SK-N-SH (cell line): ENCODE measurements around the gene TBCD. TPM values are rescaled to one million over a fixed set of nuclear protein-coding genes. Genes with fewer than 3 reads are reported as not detected.
"Not testable (repeated sequence)": the region's sequence is repeated elsewhere in the genome, so short reads cannot be mapped to it uniquely, and the experiment has no call there.

Experiments
- CTCF ChIA-PET: fragments of 300-600, 350-600 bp; formaldehyde crosslinking; extraction: SDS; loops from one replicate; lab custom pipeline; 2021; lab: Yijun Ruan, JAX
- POLR2A ChIA-PET: fragments of 350-600 bp; sonication (Branson Sonifier 250); formaldehyde crosslinking; extraction: SDS; loops from one replicate; lab custom pipeline; 2020; ENCODE audit warnings: antibody characterized with exemption, inconsistent platforms; lab: Yijun Ruan, JAX
- DNase-seq: peaks from one replicate; pipeline ENCODE4 v3.0.0; 2012
- H2AFZ ChIP-seq: fragments of 200-600 bp; sonication (generic); 2 replicates; pipeline ENCODE4 v1.8.1; 2016; ENCODE audit warnings: antibody characterized with exemption, mild to moderate bottlenecking, low read depth
- H3F3A ChIP-seq: fragments of 200-600 bp; sonication (generic); replicated peaks from 2 replicates; pipeline ENCODE3; 2016; ENCODE audit warnings: antibody characterized with exemption, mild to moderate bottlenecking; ENCODE audit not compliant: insufficient read depth
- H3K27ac ChIP-seq, 2 experiments: fragments of 200-500 bp in 1 of 2; fragments of 200-600 bp in 1 of 2; sonication (Bioruptor generic) in 1 of 2; sonication (generic), shearing (Covaris generic) in 1 of 2; 2 replicates each; pipeline versions ENCODE4 v1.5.1 to v1.6.1; 2014 to 2016; ENCODE audit warnings: low read depth in 2 of 2, inconsistent platforms in 1 of 2, low read length in 1 of 2, mild to moderate bottlenecking in 1 of 2, mixed read lengths in 1 of 2
- H3K27me3 ChIP-seq: fragments of 200-600 bp; sonication (generic), shearing (Covaris generic); 2 replicates; pipeline ENCODE4 v1.6.1; 2016; ENCODE audit warnings: mixed run types; ENCODE audit not compliant: insufficient read depth
- H3K36me3 ChIP-seq, 2 experiments: fragments of 200-500 bp in 1 of 2; fragments of 200-600 bp in 1 of 2; sonication (Bioruptor generic) in 1 of 2; sonication (generic) in 1 of 2; replicated peaks in 1 of 2; 2 replicates each; pipeline versions ENCODE3 to v1.5.1; 2014 to 2016; ENCODE audit warnings: low read length in 1 of 2, mild to moderate bottlenecking in 1 of 2; ENCODE audit not compliant: insufficient read depth in 2 of 2, control insufficient read depth in 1 of 2
- H3K4me1 ChIP-seq, 2 experiments: fragments of 200-500 bp in 1 of 2; fragments of 200-600 bp in 1 of 2; sonication (Bioruptor generic) in 1 of 2; sonication (generic), shearing (Covaris generic) in 1 of 2; 2 replicates each; pipeline versions ENCODE4 v1.5.1 to v1.6.1; 2014 to 2016; ENCODE audit warnings: low read depth in 1 of 2, low read length in 1 of 2, mixed run types in 1 of 2; ENCODE audit not compliant: insufficient read depth in 2 of 2, control insufficient read depth in 1 of 2
- H3K4me2 ChIP-seq: fragments of 200-600 bp; sonication (generic), shearing (Covaris generic); 2 replicates; pipeline ENCODE4 v1.6.1; 2017; ENCODE audit warnings: mixed run types
- H3K4me3 ChIP-seq, 2 experiments: fragments of 200-500 bp in 1 of 2; fragments of 200-600 bp in 1 of 2; sonication (Bioruptor generic) in 1 of 2; sonication (generic), shearing (Covaris generic) in 1 of 2; 2 replicates each; pipeline versions ENCODE4 v1.5.1 to v1.8.1; 2014 to 2016; ENCODE audit warnings: low read depth in 2 of 2, inconsistent platforms in 1 of 2, low read length in 1 of 2, mild to moderate bottlenecking in 1 of 2, mixed read lengths in 1 of 2, moderate library complexity in 1 of 2
- H3K79me2 ChIP-seq: fragments of 200-600 bp; sonication (generic); 2 replicates; pipeline ENCODE4 v1.8.1; 2017; ENCODE audit warnings: mild to moderate bottlenecking; ENCODE audit not compliant: insufficient read depth
- H3K9ac ChIP-seq: fragments of 200-600 bp; sonication (generic); 2 replicates; pipeline ENCODE4 v1.6.1; 2017; ENCODE audit warnings: mixed run types
- H3K9me2 ChIP-seq: fragments of 200-600 bp; sonication (generic); 2 replicates; pipeline ENCODE4 v1.6.1; 2017; ENCODE audit warnings: mixed run types
- H3K9me3 ChIP-seq: fragments of 200-600 bp; sonication (generic); 2 replicates; pipeline ENCODE4 v1.6.1; 2017; ENCODE audit warnings: mixed run types, mild to moderate bottlenecking, moderate library complexity
- H4K20me1 ChIP-seq: fragments of 200-600 bp; sonication (generic); 2 replicates; pipeline ENCODE4 v1.6.1; 2017; ENCODE audit warnings: mild to moderate bottlenecking, mixed run types; ENCODE audit not compliant: insufficient read depth
- ELF1 ChIP-seq: IDR thresholded peaks from 2 replicates; pipeline ENCODE4 v1.4.0; 2012
- EP300 ChIP-seq, 2 experiments: IDR thresholded peaks; 2 replicates each; pipeline versions ENCODE4 v1.4.0 to v1.6.1; 2012; ENCODE audit warnings: borderline replicate concordance in 1 of 2, low read depth in 1 of 2, low read length in 1 of 2
- FOXM1 ChIP-seq: IDR thresholded peaks from 2 replicates; pipeline ENCODE4 v1.4.0; 2012; ENCODE audit warnings: low read depth, mild to moderate bottlenecking
- GABPA ChIP-seq: IDR thresholded peaks from 2 replicates; pipeline ENCODE4 v1.4.0; 2012; ENCODE audit warnings: low read depth, mild to moderate bottlenecking
- GATA2 ChIP-seq: sonication (generic); formaldehyde crosslinking; IDR thresholded peaks from 2 replicates; pipeline ENCODE4 v1.5.0; 2020; ENCODE audit warnings: mild to moderate bottlenecking, missing genetic modification reagents
- MEF2A ChIP-seq: IDR thresholded peaks from 2 replicates; pipeline ENCODE4 v1.4.0; 2012; ENCODE audit warnings: low read depth, borderline replicate concordance
- MXI1 ChIP-seq: IDR thresholded peaks from 2 replicates; pipeline ENCODE4 v1.6.1; 2012; ENCODE audit warnings: mild to moderate bottlenecking, low read depth, low read length, improper control_type of control experiment
- NRF1 ChIP-seq: IDR thresholded peaks from 2 replicates; pipeline ENCODE4 v1.6.1; 2012; ENCODE audit warnings: low read depth, mild to moderate bottlenecking, low read length
- RAD21 ChIP-seq: IDR thresholded peaks from 2 replicates; pipeline ENCODE4 v1.6.1; 2012; ENCODE audit warnings: mild to moderate bottlenecking, low read length
- RCOR1 ChIP-seq: fragments of 150-350 bp; IDR thresholded peaks from 2 replicates; pipeline ENCODE4 v1.6.1; 2017; ENCODE audit warnings: antibody characterized with exemption, low read length
- RXRA ChIP-seq: IDR thresholded peaks from 2 replicates; pipeline ENCODE4 v1.4.0; 2012; ENCODE audit warnings: low read depth, mild to moderate bottlenecking, borderline replicate concordance
- TAF1 ChIP-seq: IDR thresholded peaks from 2 replicates; pipeline ENCODE4 v1.6.1; 2012; ENCODE audit warnings: low read depth, mild to moderate bottlenecking, low read length, moderate library complexity, borderline replicate concordance
- WGBS: methylation state at CpG from one replicate; pipeline ENCODE4 v1.1.6; 2017; ENCODE audit warnings: low lambda C conversion rate; 5-methylcytosine and 5-hydroxymethylcytosine counted together
- polyA plus RNA-seq, 3 experiments: library from polyadenylated mRNA; depleted of rRNA; stranded (reverse); fragments of >200 nt; gene quantifications; 2 replicates each; pipeline ENCODE4 v1.2.3, GENCODE V29; 2012
- TF ChIP-seq, protein P1 (sequence below): IDR thresholded peaks from 2 replicates; pipeline ENCODE4 v1.4.0; 2012; ENCODE audit warnings: low read depth
- TF ChIP-seq, protein P2 (sequence below): fragments of 150-350 bp; IDR thresholded peaks from 2 replicates; pipeline ENCODE4 v1.6.1; 2016; ENCODE audit warnings: mild to moderate bottlenecking, low read depth, low read length

The TBCD gene
- polyA plus RNA-seq, 1 of the 3 experiments (the other 2 are of a cell fraction) = 107 TPM

DNA sequence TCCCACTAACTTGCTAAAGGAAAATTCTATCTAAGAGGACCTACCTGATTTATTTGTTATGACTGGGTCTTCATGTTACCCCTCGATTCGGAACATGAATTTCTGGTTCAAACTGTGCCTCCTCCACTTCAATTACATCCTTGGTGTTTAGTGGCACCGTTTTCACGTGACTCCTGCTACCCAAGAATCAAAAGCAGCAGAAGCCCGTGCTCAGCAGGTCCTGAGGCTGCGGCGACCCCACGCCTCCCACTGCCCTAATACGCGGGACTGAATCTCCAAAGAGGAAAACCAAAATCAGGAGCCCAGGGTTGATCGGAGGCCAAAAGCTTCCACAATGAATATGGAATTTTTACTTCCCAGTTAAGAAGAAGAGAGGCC, 233.6 kb downstream of the TBCD start:
- H3K27me3 ChIP-seq = no peaks in the 10 kb centered on the region
- peaks cover 0 to 6% of the 10 kb centered on the region in 2 experiments; a peak in 1 of 4 replicates for H3K4me1 ChIP-seq
- ChIA-PET CTCF (interaction anchor here (1.0 kb wide), 1 partner anchor 50 kb away, joined by 3 read pairs; no protein-coding TSS in a partner anchor), POLR2A (no interaction called here)
- no peak for TF ChIP-seq RXRA
- TF ChIP-seq, protein P1, sequence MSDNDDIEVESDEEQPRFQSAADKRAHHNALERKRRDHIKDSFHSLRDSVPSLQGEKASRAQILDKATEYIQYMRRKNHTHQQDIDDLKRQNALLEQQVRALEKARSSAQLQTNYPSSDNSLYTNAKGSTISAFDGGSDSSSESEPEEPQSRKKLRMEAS = no peak
- no peak for TF ChIP-seq MXI1
- no peak for TF ChIP-seq RCOR1
- TF ChIP-seq RAD21 = no peak
- TF ChIP-seq ELF1 = no peak
- TF ChIP-seq FOXM1 = no peak
- TF ChIP-seq EP300 (IDR thresholded peaks at IDR 0.05; ENCODE audit: borderline replicate concordance in 1 of 2, low read depth in 1 of 2, low read length in 1 of 2) = no peak
- TF ChIP-seq, protein P2, sequence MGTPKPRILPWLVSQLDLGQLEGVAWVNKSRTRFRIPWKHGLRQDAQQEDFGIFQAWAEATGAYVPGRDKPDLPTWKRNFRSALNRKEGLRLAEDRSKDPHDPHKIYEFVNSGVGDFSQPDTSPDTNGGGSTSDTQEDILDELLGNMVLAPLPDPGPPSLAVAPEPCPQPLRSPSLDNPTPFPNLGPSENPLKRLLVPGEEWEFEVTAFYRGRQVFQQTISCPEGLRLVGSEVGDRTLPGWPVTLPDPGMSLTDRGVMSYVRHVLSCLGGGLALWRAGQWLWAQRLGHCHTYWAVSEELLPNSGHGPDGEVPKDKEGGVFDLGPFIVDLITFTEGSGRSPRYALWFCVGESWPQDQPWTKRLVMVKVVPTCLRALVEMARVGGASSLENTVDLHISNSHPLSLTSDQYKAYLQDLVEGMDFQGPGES = no peak
- TF ChIP-seq TAF1 = no peak
- no peak for TF ChIP-seq MEF2A
- TF ChIP-seq GABPA = no peak
- no peak for TF ChIP-seq NRF1
- peak; percentile 28 for DNase-seq
- H3K79me2 ChIP-seq = no peaks in the 10 kb centered on the region
- no peaks in the 10 kb centered on the region for H3F3A ChIP-seq
- no peak overlapping the region for H2AFZ ChIP-seq
- no peaks in the 10 kb centered on the region for H3K9me2 ChIP-seq
- no peaks in the 10 kb centered on the region for H4K20me1 ChIP-seq
- H3K4me2 ChIP-seq = no peak overlapping the region
- no peak overlapping the region for H3K9ac ChIP-seq
- no peaks in the 10 kb centered on the region for H3K9me3 ChIP-seq
- WGBS = 94% methylated on average over 11 of the region's 11 CpGs
- H3K27ac ChIP-seq = no peak overlapping the region
- H3K4me3 ChIP-seq = no peak overlapping the region
- no peaks in the 10 kb centered on the region for H3K36me3 ChIP-seq

DNA sequence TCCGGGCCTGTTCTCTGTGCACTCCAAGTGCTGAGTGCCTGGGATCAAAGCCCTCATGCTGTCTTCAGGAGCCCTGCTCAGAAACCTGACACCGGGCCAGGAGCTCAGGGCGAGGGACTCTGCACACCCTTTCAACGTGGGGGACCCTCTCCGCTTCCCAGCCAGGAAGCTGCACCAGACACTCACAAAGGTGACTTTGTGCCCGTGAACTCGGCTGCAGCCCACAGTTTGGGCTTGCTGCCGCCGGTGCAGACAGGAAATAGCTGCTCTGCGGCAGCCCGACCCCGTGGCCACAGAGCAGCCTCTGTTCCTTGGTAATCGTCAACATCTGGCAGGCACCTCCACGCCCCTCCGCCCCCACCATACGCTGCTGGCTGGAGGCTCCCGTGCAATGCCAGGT, 234.1 kb downstream of the TBCD start:
- peak; percentile 78 for DNase-seq
- no peak overlapping the region for H2AFZ ChIP-seq
- WGBS = 57% methylated on average over 16 of the region's 17 CpGs
- H3K79me2 ChIP-seq = no peaks in the 10 kb centered on the region
- TF ChIP-seq GATA2 (CRISPR knock-in tag) = peak; percentile 6; the same call in 1 of the 2 replicates
- TF ChIP-seq, protein P2 = no peak
- no peaks in the 10 kb centered on the region for H4K20me1 ChIP-seq
- POLR2A ChIA-PET = no interaction called here
- H3K9me3 ChIP-seq = no peaks in the 10 kb centered on the region
- H3K27ac ChIP-seq = no peak overlapping the region; a peak in 1 of 4 replicates
- peaks cover 0 to 6% of the 10 kb centered on the region in 2 experiments; a peak in 1 of 4 replicates for H3K4me1 ChIP-seq
- H3K27me3 ChIP-seq = no peaks in the 10 kb centered on the region
- H3K4me3 ChIP-seq = no peak overlapping the region
- no peaks in the 10 kb centered on the region for H3K36me3 ChIP-seq
- no peaks in the 10 kb centered on the region for H3K9me2 ChIP-seq
- no peaks in the 10 kb centered on the region for H3F3A ChIP-seq
- CTCF ChIA-PET = interaction anchor here (0.6 kb wide), 1 partner anchor 11 kb away, joined by 3 read pairs; no protein-coding TSS in a partner anchor
- H3K4me2 ChIP-seq = no peak overlapping the region
- H3K9ac ChIP-seq = no peak overlapping the region

DNA sequence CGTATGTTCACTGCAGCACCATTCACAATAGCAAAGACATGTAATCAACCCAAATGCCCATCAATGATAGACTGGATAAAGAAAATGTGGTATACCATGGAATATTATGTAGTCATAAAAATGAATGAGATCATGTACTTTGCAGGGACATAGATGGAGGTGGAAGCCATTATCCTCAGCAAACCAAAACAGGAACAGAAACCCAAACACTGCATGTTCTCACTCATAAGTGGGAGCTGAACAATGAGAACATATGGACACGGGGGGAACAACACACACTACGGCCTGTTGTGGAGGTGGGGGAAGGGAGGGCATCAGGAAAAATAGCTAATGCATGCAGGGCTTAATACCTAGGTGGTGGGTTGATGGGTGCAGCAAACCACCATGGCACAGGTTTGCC, 237.2 kb downstream of the TBCD start:
- H3K27ac ChIP-seq, DNase-seq, CTCF ChIA-PET, H3K9me2 ChIP-seq, H3K4me1 ChIP-seq, H3K4me3 ChIP-seq, H4K20me1 ChIP-seq, POLR2A ChIA-PET, H3K79me2 ChIP-seq, H3K27me3 ChIP-seq, H3K4me2 ChIP-seq, H3K9ac ChIP-seq, H2AFZ ChIP-seq, H3F3A ChIP-seq: not testable (repeated sequence)
- Histone ChIP-seq H3K9me3 (peaks cover 23% of the 10 kb centered on the region), H3K36me3 (peaks cover 0 to 12% of the 10 kb centered on the region in 2 experiments)
- WGBS = 87% methylated on average over 3 of the region's 3 CpGs
